OCI-LY3 (cell line): ENCODE measurements around the gene MOB3B.

Experiments used
- H2AFZ ChIP-seq: fragments of 200-600, 300-600 bp; shearing (Covaris generic); 2 replicates; pipeline ENCODE4 v1.6.0; 2014; ENCODE audit warnings: antibody characterized with exemption, low read depth, low read length
- H3K27ac ChIP-seq: fragments of 200-600, 300-600 bp; sonication (generic); 2 replicates; pipeline ENCODE4 v1.5.1; 2014; ENCODE audit warnings: mild to moderate bottlenecking, low read length, moderate library complexity, mixed read lengths
- H3K27me3 ChIP-seq: fragments of 200-600, 300-600 bp; sonication (generic); 2 replicates; pipeline ENCODE4 v1.6.1; 2014; ENCODE audit warnings: low read depth, low read length, mixed read lengths
- H3K36me3 ChIP-seq: fragments of 200-600, 300-600 bp; sonication (generic); replicated peaks from 2 replicates; pipeline ENCODE3; 2014; ENCODE audit warnings: low read depth, low read length, mixed read lengths
- H3K4me1 ChIP-seq: fragments of 300-600, 200-600 bp; sonication (generic); 2 replicates; pipeline ENCODE4 v1.6.1; 2014; ENCODE audit warnings: low read length, mixed read lengths
- H3K4me2 ChIP-seq: fragments of 200-600, 300-600 bp; sonication (generic); 2 replicates; pipeline ENCODE4 v1.6.1; 2014; ENCODE audit warnings: low read length, mixed read lengths
- H3K4me3 ChIP-seq: fragments of 300-600, 200-600 bp; sonication (generic); 2 replicates; pipeline ENCODE4 v1.5.1; 2014; ENCODE audit warnings: antibody characterized with exemption, mild to moderate bottlenecking, low read length, moderate library complexity
- H3K79me2 ChIP-seq: fragments of 300-600, 200-600 bp; shearing (Covaris generic); 2 replicates; pipeline ENCODE4 v1.6.1; 2014; ENCODE audit warnings: mild to moderate bottlenecking, low read length, mixed read lengths
- H3K9ac ChIP-seq: fragments of 300-600, 200-600 bp; shearing (Covaris generic); 2 replicates; pipeline ENCODE4 v1.6.0; 2014; ENCODE audit warnings: mild to moderate bottlenecking, low read length, moderate library complexity
- H3K9me3 ChIP-seq: fragments of 200-600, 300-600 bp; shearing (Covaris generic); 2 replicates; pipeline ENCODE4 v1.6.1; 2014; ENCODE audit warnings: low read length, mixed read lengths; ENCODE audit not compliant: insufficient read depth
- H4K20me1 ChIP-seq: fragments of 200-600, 300-600 bp; sonication (generic); 2 replicates; pipeline ENCODE4 v1.6.1; 2016; ENCODE audit warnings: low read length, mixed read lengths; ENCODE audit not compliant: insufficient read depth
- EZH2phosphoT487 ChIP-seq: fragments of 200-600 bp; shearing (Covaris generic); IDR thresholded peaks from 2 replicates; pipeline ENCODE4 v1.6.1; 2018; ENCODE audit warnings: antibody characterized with exemption, mixed run types, low read depth
- TF ChIP-seq, protein P1 (sequence below): fragments of 200-600, 300-600 bp; sonication (generic); IDR thresholded peaks from 2 replicates; pipeline ENCODE4 v1.5.1; 2014; ENCODE audit warnings: antibody characterized with exemption, low read length, low read depth

The MOB3B gene

DNA sequence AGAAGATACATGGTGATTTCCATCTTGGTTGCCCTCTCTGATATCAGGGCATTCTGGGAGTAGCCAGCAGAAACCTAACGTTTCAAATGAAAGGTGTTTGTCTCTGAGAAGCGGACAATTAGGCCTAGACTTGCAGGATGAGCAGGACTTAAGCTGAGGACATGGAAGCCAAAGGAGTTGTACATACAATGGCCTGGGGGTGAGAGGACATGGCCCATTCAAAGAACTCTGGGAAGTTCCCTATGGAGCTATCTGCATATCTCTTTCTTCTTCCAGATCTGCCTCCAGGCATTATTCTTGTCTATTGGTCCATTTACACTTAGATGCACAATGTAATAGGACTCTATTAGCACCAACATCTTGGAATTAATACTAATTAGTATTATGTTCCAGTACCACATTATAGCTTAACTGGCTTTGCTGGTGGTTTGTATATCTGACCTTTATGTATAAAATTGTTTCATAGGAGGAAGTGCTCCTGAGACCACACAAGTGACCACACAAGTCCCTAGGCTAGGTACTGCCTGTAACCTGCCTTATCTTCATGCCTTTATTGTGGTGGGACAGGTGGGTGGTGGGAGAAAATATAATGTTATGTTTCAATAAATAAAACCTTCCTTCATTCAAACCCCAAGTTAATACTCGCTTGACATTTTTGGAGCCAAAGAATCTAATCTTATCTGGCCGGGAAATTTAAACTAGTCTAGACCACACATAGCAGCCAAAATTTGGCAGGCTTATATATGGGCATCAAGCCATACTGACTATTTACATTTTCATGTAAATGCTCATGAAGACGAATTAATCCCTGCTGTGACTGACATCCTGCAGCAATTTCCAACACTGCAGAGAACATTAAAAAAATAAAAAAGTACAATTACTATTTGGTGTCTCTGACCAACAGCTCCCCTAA lies 180.6 kb downstream of the MOB3B start:
- Histone ChIP-seq H3K79me2 (no peaks in the 10 kb centered on the region), H4K20me1 (no peaks in the 10 kb centered on the region)
- TF ChIP-seq EZH2phosphoT487: no peak
- TF ChIP-seq, protein P1, sequence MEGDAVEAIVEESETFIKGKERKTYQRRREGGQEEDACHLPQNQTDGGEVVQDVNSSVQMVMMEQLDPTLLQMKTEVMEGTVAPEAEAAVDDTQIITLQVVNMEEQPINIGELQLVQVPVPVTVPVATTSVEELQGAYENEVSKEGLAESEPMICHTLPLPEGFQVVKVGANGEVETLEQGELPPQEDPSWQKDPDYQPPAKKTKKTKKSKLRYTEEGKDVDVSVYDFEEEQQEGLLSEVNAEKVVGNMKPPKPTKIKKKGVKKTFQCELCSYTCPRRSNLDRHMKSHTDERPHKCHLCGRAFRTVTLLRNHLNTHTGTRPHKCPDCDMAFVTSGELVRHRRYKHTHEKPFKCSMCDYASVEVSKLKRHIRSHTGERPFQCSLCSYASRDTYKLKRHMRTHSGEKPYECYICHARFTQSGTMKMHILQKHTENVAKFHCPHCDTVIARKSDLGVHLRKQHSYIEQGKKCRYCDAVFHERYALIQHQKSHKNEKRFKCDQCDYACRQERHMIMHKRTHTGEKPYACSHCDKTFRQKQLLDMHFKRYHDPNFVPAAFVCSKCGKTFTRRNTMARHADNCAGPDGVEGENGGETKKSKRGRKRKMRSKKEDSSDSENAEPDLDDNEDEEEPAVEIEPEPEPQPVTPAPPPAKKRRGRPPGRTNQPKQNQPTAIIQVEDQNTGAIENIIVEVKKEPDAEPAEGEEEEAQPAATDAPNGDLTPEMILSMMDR: no peak

DNA sequence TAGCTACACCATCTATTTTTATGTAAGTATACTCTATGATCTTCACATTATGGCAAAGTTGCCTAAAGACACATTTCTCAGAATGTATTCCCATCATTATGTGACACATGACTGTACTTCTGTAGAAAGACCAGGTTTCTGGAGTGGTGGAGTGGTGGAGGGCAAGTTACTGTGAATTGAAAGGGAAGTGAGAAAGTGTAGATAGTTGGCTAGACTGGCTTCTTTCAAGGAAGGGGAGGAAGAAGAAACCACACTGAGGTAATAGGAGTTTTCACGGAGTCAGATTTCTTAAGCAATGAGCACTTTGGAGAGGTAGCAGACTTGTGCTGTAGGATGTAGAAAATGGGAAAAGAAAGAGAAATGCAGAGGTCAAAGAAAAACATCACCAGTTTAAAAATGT lies 181.7 kb downstream of the MOB3B start:
- H3K27ac ChIP-seq: no peak overlapping the region
- peaks cover 6% of the 10 kb centered on the region; the same call in 1 of the 2 replicates for H3K27me3 ChIP-seq

More for the DNA sequence above, 180.6 kb downstream of the MOB3B start:
- no peak overlapping the region for H3K4me3 ChIP-seq
- H3K27me3 ChIP-seq: 0 out of 2 replicates have a peak, but pooled peaks cover 1% of the 10 kb centered on the region
- no peak overlapping the region for H3K9ac ChIP-seq
- H3K9me3 ChIP-seq: no peaks in the 10 kb centered on the region
- H3K4me1 ChIP-seq: peaks cover 13% of the 10 kb centered on the region
- H3K27ac ChIP-seq: no peak overlapping the region
- no peaks in the 10 kb centered on the region for H3K36me3 ChIP-seq
- H2AFZ ChIP-seq: no peak overlapping the region
- no peak overlapping the region for H3K4me2 ChIP-seq

DNA sequence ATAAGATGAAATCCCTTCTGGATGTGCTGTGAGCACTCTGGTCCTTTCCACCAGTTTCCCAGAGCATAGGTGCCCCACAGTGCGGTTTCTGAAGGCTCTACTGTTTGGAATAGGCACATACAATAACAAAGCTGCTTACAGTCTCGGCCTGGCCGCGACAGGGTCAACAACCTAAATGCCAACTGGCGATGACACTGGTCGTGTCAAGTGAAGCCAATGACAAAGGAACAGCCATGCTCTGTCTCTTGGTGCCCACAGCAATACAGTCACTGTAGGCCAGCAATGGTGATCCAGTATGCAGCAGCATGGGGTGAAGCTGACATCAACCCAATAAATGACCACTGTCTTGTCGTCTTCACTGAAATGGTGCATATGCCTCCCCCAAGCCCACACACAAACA lies 184.8 kb downstream of the MOB3B start:
- H3K36me3 ChIP-seq: no peaks in the 10 kb centered on the region
- H3K9ac ChIP-seq: no peak overlapping the region
- no peak overlapping the region for H3K4me3 ChIP-seq
- H3K27me3 ChIP-seq: peaks cover 13% of the 10 kb centered on the region; the same call in 1 of the 2 replicates
- no peak overlapping the region for H3K27ac ChIP-seq
- peaks cover 5% of the 10 kb centered on the region; the same call in 1 of the 2 replicates for H3K4me1 ChIP-seq
- H3K9me3 ChIP-seq: no peaks in the 10 kb centered on the region
- H3K4me2 ChIP-seq: no peak overlapping the region
- H4K20me1 ChIP-seq: no peaks in the 10 kb centered on the region
- TF ChIP-seq, protein P1: no peak
- no peak for TF ChIP-seq EZH2phosphoT487
- H3K79me2 ChIP-seq: no peaks in the 10 kb centered on the region
- no peak overlapping the region for H2AFZ ChIP-seq

More for the DNA sequence above, 181.7 kb downstream of the MOB3B start:
- Histone ChIP-seq H3K79me2 (no peaks in the 10 kb centered on the region), H4K20me1 (no peaks in the 10 kb centered on the region), H3K9ac (no peak overlapping the region), H2AFZ (no peak overlapping the region), H3K4me1 (peaks cover 13% of the 10 kb centered on the region), H3K4me2 (no peak overlapping the region), H3K9me3 (no peaks in the 10 kb centered on the region), H3K4me3 (no peak overlapping the region), H3K36me3 (no peaks in the 10 kb centered on the region)
- TF ChIP-seq, protein P1: no peak
- no peak for TF ChIP-seq EZH2phosphoT487

DNA sequence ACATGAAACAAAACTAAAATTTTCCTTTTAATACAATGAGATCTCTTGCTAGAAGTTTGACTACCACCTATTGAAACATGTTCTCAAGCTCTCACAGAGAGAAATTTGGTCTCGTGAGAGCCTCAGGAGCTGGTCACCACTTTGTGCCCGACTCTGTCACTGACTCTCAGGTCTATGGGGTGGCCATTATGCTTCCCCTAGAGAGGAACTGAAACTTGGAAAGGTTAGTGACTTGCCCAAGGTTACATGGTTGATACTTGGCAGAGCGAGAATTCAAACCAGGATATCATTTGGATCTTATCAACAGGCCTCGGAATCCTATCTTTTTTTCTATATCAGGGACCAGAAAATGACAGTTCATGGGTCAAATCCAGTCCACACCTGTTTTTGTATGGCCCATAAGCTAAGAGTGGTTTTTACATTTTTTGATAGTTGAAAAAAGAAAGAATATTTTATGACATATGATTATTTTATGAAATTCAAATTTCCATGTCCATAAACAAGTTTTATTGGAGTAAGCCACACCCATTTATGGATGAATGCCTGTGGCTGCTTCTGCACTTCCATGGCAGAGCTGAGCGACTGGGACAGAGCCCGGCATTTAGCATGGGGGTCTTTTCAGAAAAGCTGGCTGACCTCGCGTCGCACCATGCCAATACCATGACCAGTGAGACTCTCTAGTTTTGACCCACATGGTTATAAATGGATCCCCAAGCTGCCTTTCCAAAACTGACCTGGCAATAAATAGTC lies 187.9 kb downstream of the MOB3B start:
- H3K4me1 ChIP-seq: no peaks in the 10 kb centered on the region
- no peak overlapping the region for H3K9ac ChIP-seq
- H3K36me3 ChIP-seq: no peaks in the 10 kb centered on the region
- no peak overlapping the region for H3K4me3 ChIP-seq
- no peak for TF ChIP-seq EZH2phosphoT487
- TF ChIP-seq, protein P1: no peak
- H3K9me3 ChIP-seq: no peaks in the 10 kb centered on the region
- no peaks in the 10 kb centered on the region for H3K79me2 ChIP-seq
- H2AFZ ChIP-seq: no peak overlapping the region
- H3K4me2 ChIP-seq: no peak overlapping the region
- H3K27me3 ChIP-seq: peaks cover 13% of the 10 kb centered on the region; the same call in 1 of the 2 replicates
- H3K27ac ChIP-seq: no peak overlapping the region
- no peaks in the 10 kb centered on the region for H4K20me1 ChIP-seq
